Measurements from ENCODE around the gene CLEC3B.
"Not testable (repeated sequence)": the region's sequence is repeated elsewhere in the genome, so short reads cannot be mapped to it uniquely, and the experiment has no call there.

Gene CLEC3B

GRCh38 chr3:45037720-45038455, 11.8 kb downstream of the CLEC3B start:
- FAIRE-seq: peak; percentile 65

DNA sequence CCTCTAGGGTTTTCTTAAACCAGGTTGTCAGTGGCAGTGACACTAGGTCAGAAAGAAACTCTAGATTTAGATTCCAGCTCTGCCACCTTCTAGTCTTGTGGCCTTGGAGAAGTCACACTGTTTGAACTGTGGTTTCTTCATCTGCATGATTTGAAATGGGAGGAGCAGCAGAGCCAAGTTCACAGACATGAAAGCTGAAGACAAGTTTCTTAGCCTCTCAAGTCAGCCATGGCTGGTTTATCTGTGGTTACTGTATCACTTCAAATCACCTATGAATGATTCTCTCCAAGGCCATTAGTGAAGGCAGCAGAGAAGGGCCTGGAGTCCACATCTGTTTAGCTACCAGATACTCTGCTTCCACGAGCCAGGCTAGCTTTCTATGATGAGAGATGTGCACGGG, 15.6 kb downstream of the CLEC3B start:
- no peak for FAIRE-seq

DNA sequence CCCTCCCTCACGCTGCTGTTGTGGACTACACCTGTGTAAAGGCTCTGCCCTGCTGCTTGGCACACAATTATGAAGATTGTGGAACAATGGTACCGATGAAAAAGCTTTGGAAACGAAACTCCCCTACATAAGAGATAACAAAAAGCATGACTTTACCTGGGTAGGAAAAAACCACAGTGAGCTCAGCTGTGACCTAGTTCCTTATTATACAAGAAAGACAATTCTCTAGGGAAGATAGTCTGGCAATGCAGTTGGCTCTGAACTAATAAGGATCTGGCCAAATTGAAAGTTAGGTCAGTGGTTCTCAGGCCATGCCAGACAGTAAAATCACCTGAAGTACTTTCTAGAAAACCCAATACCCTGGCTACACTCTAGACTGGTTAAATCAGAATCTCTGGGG, 16.1 kb downstream of the CLEC3B start:
- FAIRE-seq: no peak

GRCh38 chr3:45043728-45044299, 17.7 kb downstream of the CLEC3B start:
- FAIRE-seq: no peak

- no peak for FAIRE-seq
These were observed 22.1 kb downstream of the CLEC3B start for GRCh38 chr3:45048244-45048643.

GRCh38 chr3:45049807-45050206, 23.7 kb downstream of the CLEC3B start:
- no peak for FAIRE-seq

GRCh38 chr3:45051685-45052084, 25.6 kb downstream of the CLEC3B start:
- FAIRE-seq: no peak

- FAIRE-seq: not testable (repeated sequence)
These were observed 27.7 kb downstream of the CLEC3B start for GRCh38 chr3:45053805-45054195.

- FAIRE-seq: no peak
These were observed 28.2 kb downstream of the CLEC3B start for GRCh38 chr3:45054196-45054857.

DNA sequence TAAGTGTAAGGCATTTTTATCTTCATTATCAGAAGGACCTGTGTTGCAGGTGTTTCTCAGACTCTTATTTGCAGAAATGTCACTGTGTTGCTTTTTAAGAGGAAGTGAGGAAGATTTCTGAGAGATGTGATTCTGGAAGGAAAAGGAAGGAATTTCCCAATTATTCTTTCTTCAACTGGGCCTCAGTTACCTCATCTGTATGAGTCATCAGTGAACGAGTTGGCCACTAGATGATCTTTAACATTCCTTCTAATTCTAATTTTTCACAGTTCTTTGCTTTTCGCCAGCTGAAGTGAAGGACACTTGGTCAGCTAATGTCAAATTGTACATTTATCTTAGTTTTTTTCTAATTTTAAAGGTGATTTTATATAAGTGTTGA, 28.9 kb downstream of the CLEC3B start:
- FAIRE-seq: no peak

GRCh38 chr3:45055411-45056143, 29.5 kb downstream of the CLEC3B start:
- FAIRE-seq: no peak

DNA sequence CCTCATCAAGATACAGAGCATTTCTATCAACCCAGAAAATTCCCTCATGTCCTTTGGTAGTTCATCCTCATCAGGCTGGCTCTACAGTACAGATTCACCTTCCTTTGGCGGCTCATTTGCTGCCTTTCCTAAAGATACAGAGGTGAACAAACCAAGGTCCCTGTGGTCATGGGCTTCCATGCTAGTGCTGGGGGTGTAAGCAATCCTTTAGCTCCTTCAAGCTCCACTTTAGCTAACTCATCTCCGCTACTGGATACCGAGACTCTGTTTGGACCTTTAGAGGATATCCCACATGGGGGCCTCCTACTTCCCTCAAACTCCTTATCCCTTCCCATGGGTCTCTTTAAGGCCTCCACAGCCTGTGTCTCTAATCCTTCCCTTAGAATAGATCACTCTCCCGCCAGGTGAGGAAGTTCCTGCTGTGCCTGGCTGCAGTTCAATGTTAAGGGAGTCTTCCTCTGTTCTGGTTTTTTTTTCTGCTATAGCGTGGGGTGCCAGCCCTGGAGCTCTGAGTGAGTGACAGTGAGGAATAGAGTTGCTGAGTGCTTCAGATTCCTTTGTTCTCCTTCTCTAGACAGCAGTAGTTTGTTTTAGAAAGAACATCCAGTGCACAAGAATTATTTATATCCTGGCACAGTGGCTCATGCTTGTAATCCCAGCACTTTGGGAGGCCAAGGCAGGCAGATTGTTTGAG, 30.7 kb downstream of the CLEC3B start:
- no peak for FAIRE-seq

- no peak for FAIRE-seq
These were observed 31.5 kb downstream of the CLEC3B start for GRCh38 chr3:45057557-45057956.

DNA sequence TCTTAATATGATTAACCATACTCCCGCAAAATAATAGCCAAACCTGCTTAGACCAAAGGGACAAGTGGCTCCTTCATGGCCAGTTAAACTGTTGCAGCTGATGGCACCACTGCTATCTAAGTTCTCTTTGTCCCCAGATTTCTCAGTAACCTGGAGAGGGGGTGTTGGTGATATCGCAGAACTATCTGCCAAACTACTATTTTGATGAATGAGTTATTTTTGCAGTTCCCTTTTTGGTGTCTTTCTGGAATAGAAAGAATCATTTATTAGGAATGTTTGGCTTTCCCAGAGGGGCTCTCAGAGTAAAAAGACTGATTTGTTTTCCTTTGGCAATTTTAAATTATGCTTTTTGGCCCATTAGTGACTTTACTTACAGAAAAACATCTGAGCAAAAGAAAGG, 33.0 kb downstream of the CLEC3B start:
- no peak for FAIRE-seq

DNA sequence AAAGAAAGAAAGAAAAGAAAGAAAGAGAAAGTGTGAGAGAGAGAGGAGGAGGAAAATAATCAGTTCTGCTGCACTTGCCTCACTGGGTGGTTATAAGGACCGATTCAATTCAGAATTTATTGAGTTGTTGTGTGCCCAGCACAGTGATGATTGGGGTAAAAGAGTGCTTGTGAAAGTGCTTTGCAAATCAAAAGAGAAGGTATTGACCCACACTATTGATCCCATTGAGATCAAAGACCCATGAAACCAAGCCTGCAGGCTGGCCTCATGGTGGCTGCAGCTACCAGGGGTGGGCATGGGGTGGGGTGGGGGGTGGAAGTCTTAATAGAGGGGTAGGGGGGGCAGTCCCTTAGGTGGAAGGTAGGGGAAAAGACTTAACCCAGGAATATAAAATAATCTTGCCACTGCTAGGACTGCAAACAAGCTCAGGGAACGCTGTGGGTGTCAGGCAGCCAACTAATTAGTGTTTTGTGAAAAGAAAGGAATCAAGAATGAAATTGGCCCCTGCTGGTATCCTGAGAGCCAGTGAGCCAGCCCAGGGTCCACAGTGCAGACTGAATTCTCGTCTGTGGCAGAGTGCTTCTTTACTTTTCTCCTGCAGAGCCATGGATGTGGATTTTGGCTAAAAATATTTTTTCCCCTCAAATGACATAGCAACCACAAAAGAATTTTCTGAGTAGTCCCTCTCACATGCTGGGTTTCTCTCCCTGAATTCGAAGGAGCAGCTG, 34.2 kb downstream of the CLEC3B start:
- no peak for FAIRE-seq

DNA sequence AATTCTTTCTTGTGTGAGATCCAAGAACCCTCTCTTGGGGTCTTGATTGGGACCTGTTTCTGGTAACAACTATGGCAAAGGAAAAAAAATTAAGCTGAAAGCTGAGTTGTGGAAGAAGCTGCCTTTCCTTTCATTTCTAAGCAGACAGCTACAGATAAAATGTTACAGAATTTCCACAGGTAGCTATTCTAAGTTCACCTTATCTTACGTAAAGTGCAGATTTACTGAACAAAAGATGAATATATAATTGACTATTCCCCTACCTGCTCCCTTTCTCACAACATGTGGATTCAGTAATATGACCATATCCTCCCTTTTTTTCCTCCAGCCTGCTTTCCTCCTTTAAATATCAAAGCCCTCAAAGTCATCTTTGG, 36.6 kb downstream of the CLEC3B start:
- no peak for FAIRE-seq

DNA sequence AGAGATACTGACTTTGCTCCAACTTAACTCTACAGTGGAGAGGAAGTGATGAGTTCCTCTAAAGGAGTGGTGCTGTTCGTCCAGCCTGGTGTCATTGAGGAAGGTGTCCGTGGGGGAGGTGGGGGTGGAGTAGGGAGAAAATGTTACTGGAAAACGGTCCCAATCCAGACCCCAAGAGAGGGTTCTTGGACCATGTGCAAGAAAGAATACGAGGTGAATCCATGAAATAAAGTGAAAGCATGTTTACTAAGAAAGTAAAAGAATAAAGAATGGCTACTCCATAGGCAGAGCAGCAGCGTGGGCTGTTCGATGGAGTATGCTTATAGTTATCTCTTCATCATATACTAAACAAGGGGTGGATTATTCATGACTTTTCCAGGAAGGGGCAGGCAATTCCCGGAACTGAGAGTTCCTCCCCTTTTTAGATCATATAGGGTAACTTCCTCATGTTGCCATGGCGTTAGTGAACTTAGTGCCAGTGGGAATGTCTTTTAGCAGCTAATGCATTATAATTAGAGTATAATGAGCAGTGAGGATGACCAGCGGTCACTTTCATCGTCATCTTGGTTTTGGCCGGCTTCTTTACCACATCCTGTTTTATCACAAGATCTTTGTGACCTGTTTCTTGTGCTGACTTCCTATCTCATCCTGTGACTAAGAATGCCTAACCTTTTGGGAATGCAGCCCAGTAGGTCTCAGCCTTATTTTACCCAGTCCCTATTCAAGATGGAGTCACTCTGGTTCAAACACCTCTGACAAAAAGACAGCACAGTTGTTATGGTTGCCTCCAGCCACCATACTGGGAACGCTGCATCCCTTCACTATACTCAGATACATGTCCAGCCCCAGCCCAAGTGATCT, 38.6 kb downstream of the CLEC3B start:
- no peak for FAIRE-seq

- FAIRE-seq: no peak
These were observed 39.2 kb downstream of the CLEC3B start for GRCh38 chr3:45065373-45065720.

- no peak for FAIRE-seq
These were observed 40.2 kb downstream of the CLEC3B start for GRCh38 chr3:45066109-45066801.

DNA sequence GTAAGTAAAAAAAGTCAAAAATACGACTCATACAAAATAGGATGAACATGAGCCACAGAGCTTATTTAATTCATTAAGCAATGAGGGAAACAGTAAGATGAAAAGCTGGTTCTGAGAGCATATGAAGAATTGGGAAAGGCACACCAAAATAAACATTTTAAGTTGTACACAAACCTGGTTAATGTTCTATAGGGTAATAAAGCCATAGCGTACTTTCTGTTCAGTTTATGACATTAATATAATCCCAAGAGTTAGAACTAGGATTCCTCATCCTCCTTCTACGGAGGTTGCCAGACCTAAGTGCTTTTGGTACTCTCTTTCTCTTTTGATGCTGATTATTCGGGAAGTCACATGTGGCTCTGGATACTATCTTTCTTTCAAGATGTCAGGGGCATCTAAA, 41.4 kb downstream of the CLEC3B start:
- peak; percentile 77 for FAIRE-seq

GRCh38 chr3:45067941-45068340, 41.8 kb downstream of the CLEC3B start:
- no peak for FAIRE-seq

Measured in colon (tissue), 2 donors.